GM08714 (cell line): ENCODE measurements around the gene SLC5A5.

Source experiments
- H3K4me3 ChIP-seq: fragments of 200-500 bp; sonication (Bioruptor generic); 2 replicates; pipeline ENCODE4 v1.5.1; 2014; ENCODE audit warnings: mild to moderate bottlenecking, low read length, inconsistent platforms
- ZNF274 ChIP-seq: IDR thresholded peaks from 2 replicates; pipeline ENCODE4 v1.6.1; 2012; ENCODE audit warnings: mild to moderate bottlenecking, low read depth, low read length

Gene SLC5A5

GRCh38 chr19:17942181-17942580 is 70.4 kb downstream of the SLC5A5 start:
- H3K4me3 ChIP-seq: no peak overlapping the region

DNA sequence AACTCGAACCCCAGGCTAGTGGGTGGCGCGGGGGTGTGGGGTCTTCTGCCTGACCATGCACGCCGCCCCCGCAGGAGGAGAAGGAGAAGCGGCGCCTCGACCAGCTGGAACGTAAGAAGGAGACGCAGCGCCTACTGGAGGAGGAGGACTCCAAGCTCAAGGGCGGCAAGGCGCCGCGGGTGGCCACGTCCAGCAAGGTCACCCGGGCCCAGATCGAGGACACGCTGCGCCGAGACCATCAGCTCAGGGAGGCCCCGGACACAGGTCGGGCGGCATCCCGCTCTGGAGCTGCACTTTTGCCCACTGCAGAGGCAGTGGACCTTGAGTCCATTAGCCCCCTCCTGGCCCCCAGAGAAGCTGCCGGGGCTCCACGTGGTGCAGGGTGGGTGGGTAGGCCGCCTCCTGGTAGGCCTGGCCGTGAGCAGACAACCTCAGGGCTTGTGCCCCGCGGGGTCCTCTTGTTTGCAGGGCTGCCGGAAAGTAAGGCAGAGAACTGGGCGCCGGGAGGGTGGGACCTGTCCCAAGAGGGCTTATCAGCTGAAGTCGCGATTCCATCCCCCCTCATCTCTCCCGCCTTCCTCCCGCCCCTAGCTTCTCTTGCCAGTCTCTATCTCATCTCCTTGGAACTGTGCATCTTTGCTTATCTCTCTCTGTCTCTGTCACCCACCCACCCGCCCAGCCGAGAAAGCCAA is 71.0 kb downstream of the SLC5A5 start:
- no peak overlapping the region for H3K4me3 ChIP-seq

More at GRCh38 chr19:17942181-17942580, 70.4 kb downstream of the SLC5A5 start:
- no peak for TF ChIP-seq ZNF274

DNA sequence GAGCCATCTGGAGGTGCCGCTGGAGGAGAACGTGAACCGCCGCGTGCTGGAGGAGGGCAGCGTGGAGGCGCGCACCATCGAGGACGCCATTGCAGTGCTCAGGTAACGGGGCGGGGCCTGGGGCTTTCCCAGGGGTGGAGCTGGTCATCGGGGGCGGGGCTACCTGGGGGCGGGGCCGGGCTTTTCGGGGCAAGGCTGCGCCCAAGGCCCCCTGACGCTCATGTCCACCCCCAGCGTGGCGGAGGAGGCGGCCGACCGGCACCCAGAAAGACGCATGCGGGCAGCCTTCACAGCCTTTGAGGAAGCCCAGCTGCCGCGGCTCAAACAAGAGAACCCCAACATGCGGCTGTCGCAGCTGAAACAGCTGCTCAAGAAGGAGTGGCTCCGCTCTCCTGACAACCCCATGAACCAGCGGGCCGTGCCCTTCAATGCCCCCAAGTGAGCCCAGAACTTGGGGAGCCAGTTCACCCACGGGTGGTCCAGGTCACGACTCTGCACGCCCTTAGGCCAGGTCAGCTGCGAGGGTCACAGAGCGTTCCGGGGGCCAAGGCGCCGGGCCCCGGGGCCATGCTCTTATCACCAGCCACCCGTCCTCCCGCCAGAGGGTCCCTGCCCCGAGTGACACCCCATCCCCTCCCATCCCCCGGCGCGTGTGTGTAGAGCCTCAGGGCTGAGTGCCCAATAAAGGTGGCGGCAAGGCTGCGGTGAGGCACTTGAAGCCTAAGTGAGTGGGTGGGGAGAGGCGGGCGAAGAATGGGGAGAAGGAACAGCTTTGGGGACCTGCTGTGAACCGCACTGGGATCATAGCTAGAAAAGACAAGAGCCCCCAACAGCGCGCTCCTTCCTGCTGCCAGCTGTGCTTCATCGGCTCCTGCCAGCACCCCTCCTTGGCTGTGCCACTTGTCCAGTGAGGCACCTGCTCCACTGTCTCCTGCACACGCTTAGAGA is 71.8 kb downstream of the SLC5A5 start:
- TF ChIP-seq ZNF274: no peak
- no peak overlapping the region for H3K4me3 ChIP-seq

More for the DNA sequence above, 71.0 kb downstream of the SLC5A5 start:
- TF ChIP-seq ZNF274: no peak

- no peak for TF ChIP-seq ZNF274
- H3K4me3 ChIP-seq: no peak overlapping the region
Observed at GRCh38 chr19:17944301-17944700, 72.6 kb downstream of the SLC5A5 start.
